Measurements from ENCODE around the gene TP53I11.

Gene TP53I11, protein sequence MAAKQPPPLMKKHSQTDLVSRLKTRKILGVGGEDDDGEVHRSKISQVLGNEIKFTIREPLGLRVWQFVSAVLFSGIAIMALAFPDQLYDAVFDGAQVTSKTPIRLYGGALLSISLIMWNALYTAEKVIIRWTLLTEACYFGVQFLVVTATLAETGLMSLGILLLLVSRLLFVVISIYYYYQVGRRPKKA

DNA sequence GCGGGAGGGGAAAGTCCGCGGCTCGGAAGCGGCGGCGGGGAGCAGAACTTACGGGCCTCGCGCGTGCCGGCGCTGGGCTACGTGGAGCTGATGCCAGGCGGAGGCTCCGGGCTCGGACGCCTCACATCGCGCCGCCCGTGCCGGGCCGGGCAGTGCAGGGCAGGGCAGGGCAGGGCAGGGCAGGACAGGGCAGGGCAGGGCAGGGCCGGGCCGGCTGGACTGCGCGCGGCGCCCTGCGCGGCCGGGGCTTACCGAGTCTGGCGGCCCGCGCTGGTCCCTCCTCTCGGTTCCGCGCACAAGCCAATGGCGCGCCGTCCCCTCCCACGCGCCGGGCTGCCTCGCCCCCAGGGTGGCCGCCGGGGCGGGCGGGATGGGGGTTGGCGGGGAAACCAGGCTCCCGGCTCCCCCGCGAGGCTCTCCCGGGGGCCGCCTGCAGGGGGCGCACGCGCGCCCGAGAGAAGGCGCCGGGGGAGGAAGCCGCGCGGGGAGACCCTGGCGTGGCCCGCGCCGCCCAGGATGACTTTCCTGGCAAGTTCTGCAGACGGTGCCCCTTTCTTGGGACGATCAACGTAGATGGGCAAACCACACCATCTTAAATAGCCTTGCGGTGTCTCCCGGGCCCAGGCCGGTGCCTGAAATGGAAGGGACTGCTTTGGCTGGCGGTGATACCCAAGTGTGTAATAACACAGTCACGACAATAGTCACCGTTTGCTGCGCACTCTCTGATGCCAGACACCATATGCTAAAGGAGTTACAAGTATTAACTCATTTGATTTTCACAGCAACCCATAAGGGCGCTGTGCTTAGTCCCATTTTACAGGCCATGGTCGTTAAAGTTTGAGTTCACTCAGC is at the start of gene TP53I11:
TSS of gene TP53I11 (minus strand) at position 259 of the 852 bp plus-strand sequence. CDS start 12,548 bp downstream, outside the sequence.
- DNase-seq: no peak

- no peak for DNase-seq
These were observed 48.4 kb upstream of the TP53I11 start for GRCh38 chr11:44999068-44999467.

DNA sequence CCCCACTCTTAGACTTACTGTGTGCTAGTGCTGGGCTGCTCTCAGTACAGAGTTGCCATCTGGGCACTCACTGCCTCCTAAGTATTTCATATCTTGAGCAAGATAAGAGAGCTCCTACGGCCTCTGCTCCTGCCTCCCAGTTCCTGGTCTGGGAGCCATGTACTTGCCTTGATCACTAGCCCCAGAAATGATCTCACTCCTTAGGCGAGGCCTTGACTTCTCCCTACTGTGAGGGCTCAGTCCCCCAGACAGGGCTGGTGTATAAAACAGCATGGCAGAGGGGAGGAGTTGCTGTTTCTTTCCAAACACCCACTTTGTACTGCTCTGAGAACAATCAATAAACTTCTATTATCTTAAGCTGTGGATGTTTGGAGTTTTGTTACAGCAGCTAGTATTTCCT is 47.4 kb upstream of the TP53I11 start:
- no peak for DNase-seq

DNA sequence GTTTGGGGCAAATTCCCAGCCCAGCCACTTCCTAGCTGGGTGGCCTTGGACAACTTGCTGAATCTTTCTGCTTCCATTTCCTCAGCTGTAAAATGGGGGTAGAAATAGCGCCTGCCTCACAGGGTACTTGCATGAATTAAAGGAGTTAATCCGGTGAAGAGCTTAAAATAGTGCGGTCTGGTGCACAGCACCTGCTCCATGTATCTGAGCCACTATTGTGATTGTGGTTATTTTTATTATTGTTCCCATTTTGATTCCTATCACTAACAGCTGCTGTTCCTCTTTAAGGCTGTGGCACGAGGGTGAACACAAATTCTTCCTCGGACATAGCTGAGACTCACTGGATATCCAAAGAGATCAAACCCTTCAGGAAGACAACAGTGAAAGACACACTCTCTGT is 46.9 kb upstream of the TP53I11 start:
- no peak for DNase-seq

- no peak for DNase-seq
These were observed 44.1 kb upstream of the TP53I11 start for GRCh38 chr11:44994753-44995152.

GRCh38 chr11:44993971-44994704 is 43.5 kb upstream of the TP53I11 start:
- no peak for DNase-seq

DNA sequence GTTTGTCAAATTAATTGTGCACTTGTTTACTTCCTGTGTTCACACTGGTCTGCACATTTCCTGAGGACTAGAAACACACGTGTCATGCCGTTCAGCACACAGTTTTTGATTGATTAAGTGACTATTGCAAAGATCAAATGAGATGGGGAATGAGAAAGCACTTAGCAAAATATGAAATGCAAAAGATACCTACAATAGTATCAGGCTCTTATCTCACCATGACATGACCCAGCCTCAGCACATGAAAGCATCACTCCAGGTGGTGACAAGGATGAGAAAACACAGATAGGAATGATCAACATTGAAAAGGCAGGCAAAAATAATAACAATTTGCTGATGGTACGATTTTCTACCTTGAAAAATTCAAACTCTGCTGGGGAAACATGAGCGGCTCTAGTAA is 42.1 kb upstream of the TP53I11 start:
- no peak for DNase-seq

GRCh38 chr11:44992181-44992582 is 41.5 kb upstream of the TP53I11 start:
- DNase-seq: no peak

DNA sequence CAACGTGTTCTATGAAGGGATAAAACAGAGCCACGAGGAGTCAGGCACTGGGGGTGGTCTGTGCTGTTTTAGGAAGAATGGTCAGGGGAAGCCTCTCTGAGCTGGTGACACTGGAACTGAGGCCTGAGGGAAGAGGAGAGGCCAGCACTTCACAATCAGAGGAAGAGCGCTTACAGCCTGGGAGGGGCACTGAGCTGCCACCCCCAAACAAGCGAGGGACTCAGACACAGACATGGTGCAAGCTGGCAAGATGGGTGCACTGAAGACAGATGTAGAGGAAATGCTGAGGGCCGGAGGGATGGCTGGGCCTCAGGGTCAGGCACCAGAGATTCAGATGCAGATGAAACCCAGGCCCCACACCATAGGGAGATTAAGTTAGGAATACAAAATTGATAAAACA is 40.0 kb upstream of the TP53I11 start:
- no peak for DNase-seq

DNA sequence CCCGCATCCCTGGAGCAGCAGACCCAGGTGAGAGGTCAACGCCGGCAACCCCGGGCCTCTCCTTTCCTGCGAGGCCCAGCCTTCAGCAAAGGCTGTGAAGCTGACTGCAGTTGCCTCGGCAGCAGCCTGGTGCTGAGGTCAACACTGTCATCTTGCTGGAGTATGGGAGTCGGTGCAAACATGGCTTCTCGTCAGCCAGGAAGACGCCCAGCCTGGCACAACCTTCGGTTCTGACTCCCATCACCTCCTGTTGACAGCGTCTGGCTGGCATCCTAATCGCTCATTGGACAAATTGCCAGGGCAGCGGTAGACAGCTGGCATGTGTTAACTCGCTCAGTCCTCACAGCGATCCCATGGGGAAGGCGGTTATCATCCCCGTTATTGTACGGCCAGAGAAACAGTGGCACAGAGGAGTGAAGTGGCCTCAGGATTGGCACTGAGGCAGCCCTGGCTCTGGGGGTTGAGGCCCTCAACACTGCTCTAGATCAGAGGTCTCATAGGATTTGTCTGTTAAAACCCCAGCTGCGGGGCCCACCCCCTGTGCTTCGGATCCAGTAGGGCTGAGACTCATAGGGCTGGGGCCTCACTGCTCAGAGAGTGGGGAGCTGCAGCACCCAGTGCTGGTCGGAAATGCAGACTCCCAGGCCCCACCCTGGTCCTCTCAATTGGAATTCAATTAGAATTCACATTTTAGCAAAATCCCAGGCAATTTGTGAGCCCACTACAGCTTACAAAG is 39.3 kb upstream of the TP53I11 start:
- no peak for DNase-seq

GRCh38 chr11:44988981-44989635 is 38.4 kb upstream of the TP53I11 start:
- DNase-seq: no peak

DNA sequence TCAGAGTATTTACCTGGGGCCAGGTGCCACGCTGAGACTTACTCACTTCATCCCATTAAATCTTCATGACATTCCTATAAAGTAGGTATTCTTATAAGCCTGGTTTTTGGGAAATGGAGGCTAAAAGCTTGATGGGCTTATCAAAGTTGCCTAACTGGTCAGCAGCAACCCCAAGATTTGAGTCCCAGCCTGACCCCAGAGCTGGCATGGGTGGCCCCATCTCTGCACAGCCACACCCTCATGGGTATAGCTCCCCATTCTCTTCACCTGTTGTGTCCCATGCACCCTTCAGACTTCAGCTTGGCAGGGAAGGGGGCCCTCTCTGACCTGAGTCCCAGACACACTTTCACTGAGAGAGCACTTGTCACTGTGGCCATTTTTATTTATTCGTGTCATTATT is 37.4 kb upstream of the TP53I11 start:
- DNase-seq: no peak

- DNase-seq: no peak
These were observed 36.8 kb upstream of the TP53I11 start for GRCh38 chr11:44987506-44987905.

- no peak for DNase-seq
These were observed 35.6 kb upstream of the TP53I11 start for GRCh38 chr11:44986315-44986714.

DNA sequence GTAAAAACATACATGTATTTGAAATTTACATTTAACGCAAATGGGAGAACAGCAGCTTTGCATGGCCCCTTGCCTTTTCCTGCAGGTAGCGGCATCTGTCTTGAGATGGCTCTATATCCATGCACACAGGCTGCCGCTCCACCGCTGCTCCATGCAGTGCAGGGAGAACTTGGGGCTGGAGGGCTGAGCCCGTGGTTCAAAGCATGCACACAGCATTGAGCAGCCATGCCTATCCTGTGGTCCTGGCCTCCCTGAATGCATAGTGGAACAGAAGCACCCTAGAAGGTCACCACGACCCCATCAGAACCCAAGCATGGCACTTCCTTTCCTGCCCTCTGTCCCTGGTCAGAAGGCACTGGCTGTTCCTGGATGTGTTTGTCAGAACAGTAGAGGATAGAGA is 35.0 kb upstream of the TP53I11 start:
- no peak for DNase-seq

GRCh38 chr11:44983786-44984185 is 33.1 kb upstream of the TP53I11 start:
- no peak for DNase-seq

DNA sequence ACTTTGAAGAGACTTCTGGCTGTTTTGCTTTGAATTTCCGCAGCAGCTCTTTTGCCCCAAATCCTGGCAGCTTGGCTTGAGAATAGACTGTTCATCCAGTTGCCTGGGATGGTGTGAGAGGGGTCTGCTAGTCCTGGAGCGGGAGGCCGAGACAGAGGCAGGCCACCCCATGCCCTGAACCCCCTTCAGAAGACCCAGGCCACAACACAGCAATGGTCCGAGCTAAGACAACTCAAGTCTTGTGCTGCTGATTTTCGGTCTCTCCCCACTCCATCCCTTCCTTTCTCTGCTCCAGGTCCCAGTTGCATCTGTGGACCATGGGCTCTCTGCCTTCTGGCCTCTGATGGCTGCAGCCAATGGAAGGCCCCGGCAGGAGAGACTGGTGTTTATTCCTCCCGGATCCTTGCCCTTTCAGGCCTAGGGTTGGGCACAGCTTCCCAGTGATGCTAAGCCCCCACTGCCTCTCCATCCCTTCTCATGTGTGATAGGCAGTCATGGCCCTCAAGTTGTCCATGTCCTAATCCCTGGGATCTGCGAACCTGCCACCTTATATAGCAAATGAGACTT is 31.9 kb upstream of the TP53I11 start:
- DNase-seq: no peak

DNA sequence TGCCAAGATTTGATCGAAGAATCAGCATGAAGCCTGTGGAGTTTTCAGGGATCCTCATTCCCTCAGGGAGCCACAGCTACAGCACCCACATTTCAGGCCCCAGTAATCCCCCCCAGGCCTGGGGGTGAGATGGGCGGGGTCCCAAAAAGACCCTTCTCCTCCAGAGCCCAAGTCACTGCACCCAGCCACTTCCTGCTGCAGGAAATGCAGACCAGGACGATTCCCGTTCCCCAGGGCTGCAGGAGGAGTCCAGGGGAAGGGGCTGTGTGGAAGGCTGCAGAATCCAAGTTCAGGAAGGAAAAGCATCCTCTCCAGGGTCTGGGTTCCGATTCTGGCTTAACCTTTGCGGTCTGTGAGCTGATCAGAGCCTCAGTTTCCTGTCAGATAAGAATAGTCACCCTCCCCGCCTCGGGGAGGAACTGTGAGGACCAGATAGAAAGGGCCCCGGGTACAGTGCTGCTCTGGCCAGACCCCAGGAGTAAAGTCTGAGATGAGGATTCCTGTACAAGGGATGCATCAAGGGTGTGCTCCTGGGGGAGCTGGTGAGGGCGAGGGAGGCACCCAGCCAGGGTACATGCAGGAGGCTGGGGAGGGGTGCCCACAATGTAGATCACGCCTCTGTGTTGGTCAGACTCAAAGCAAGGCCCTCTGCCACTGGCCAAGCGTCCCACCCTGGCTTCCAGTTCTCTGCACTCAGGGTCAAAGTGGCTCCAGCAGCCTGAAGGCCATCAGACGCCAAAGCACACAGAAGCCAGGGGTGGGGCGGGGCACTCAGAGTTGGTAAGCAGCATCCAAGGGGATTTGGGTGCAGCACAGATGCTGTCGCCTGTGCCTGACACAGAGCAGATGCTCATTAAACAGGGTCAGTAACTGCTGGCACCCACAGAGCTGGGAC is 30.1 kb upstream of the TP53I11 start:
- DNase-seq: no peak

GRCh38 chr11:44979543-44980399 is 29.1 kb upstream of the TP53I11 start:
- peak; percentile 78 for DNase-seq

DNA sequence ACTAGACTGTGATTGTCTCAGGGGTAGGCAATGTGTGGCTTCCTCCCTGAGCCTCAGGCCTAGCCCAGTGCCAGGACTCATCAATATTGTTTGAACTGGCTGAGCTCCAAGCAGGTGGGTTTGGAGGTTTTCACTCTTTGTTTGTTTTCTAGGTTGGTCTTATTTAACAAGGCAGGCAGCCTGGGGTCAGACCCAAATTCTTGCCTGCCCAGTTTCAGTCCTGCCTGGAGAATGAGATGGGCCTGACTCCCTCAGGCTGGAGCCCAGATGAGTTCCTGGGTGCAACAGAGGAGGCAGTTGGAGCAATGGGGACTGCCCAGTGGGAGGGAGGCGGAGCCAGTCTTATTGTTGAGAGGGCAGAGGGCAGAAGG is 28.3 kb upstream of the TP53I11 start:
- DNase-seq: peak; percentile 95
